Activated T-helper 9 cell treated with anti-CD3 and anti-CD28 coated beads, Interleukin-2, amount 50 U/mL, for 16 hours (primary cell): ENCODE data around the gene GCN1.

Source experiments
- DNase-seq: peaks from one replicate; pipeline ENCODE4 v3.0.0-alpha.2; 2020; ENCODE audit warnings: low read depth

GCN1 gene

DNA sequence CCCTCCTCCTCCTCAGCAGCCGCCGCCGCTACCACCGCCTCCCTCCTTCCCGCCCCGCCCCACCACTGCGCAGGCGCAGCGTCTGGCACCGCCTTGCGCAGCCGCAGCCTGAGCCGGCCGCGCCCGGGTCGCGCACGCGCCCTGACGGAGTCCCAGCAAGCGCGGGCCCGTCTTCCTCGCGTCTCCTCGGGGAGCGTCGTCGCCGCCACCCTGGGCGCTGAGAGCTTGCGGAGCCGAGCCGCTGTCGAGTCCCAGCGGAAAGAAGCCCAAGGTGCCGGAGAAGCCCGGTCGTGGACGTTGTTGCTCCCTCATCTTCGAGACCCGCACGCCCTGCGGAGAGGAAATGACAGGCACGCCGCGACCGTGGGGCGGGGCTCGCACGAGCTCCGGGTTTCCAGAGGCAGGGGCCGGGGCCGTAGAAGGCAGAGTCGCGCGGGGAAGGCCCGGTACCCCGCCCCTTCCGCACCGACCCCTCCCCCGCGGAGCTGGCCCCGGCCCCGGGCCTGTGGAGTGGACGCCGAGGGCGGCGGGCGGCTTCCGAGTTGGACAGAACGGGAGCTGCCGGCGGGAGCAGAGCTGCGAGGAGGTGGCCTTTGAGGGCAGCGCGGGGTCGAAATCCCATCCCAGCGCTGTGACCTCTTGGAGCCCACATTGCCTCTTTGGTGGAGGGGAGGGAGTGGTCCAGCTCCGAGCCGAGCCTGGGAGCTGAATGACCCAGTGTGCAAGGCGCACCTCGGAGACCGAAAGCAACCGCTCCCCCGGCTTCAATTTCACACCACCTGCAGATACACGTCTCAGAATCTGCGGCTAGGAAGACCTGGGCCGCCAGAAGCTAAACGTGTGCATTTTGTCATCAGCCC is 77.5 kb downstream of the GCN1 start:
- peak; percentile 96 for DNase-seq

- DNase-seq, result no peak
Observed at GRCh38 chr12:120116441-120116791, 78.1 kb downstream of the GCN1 start, which contains the start of gene RAB35. Gene RAB35, minus strand, starts transcription at chr12:120116753. Its CDS starts 103 bp downstream, at chr12:120116650.

- no peak for DNase-seq
Observed at GRCh38 chr12:120115692-120116440, 78.6 kb downstream of the GCN1 start.

GRCh38 chr12:120115066-120115465 is 79.4 kb downstream of the GCN1 start:
- DNase-seq, result no peak

GRCh38 chr12:120110550-120111501 is 83.7 kb downstream of the GCN1 start:
- peak; percentile 18 for DNase-seq

- DNase-seq, result no peak
Observed at GRCh38 chr12:120109570-120110267, 84.8 kb downstream of the GCN1 start.

- DNase-seq, result no peak
Observed at GRCh38 chr12:120106151-120106550, 88.4 kb downstream of the GCN1 start.

DNA sequence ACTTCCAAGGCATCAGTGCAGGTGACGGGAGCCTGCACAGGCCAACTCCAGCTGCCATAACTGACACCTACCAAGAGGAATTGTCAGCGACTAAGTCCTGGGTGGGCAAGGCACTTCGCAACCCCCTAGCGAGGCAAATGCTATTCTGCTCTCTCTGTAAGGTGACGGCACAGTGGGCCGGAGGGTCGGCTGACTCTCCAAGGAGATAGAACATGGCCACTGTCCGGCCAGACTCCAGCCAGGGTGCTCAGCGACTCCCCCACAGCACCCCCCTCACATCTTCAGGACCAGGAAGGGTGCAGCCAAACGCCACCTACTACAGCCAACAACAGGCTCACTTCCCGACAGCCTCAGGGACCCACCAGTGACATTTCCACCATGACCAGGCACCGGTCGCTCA is 91.1 kb downstream of the GCN1 start:
- no peak for DNase-seq

- DNase-seq, result no peak
Observed at GRCh38 chr12:120103044-120103338, 91.5 kb downstream of the GCN1 start.

DNA sequence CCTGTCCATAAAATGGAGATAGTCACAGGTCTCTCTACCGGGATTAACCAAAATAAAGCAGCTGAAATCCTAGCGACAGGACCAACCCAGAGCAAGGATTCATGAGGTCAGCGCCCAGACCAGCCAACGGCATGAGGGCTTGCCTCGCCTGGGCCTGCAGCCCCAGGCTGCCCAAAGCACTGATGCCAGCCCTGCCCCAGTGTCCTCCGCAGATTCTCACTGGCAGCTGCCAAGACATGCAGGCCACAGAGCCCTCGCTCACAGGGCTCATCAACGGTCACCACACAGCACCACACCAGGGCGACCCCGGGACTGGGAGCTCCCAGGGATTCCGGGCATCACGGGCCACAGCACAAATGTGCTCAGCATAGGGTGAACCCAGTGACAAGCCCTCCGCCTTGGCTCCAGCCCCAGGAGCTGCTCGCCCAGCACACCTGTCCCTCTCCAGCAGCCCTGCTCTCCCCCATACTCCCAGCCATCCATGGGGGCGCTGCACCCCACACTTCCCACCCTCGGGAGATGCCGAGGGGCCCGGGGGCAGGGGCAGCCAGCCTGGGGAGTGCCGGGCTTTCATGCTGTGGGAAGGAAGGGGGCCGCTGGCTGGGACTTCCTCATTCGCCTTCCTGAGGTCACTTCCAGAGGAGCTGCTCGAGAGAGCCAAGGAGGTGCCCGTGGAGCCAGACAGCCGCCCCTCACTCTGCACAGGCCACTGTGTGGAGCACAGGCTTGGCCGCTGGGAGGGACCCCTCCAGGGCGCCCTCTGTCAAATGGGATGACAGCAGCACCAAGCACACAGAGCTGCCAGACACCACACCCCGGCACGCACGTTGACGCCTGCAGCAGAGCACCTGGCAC is 92.1 kb downstream of the GCN1 start:
- DNase-seq, result no peak

DNA sequence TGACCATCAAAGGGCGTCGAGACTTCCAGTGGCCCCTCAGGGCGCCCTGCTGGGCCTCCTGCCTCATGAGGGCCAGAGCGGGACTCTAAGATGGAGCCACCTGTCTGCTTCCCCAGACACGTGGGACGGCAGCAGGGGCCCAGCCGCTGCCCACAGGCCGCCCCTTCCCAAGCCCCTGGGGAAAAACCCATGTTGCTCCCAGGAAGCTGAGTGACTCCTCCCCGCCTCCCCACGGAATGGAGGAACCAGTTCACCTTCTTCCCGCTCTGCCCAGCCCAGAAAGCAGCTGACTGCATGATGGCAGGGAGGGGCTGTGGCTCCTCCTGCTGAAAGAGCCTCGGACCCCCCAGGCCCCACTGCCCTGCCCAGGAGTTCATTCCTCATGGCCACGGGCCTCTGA is 92.9 kb downstream of the GCN1 start:
- DNase-seq, result no peak

GRCh38 chr12:120101182-120101581 is 93.3 kb downstream of the GCN1 start:
- DNase-seq, result no peak

DNA sequence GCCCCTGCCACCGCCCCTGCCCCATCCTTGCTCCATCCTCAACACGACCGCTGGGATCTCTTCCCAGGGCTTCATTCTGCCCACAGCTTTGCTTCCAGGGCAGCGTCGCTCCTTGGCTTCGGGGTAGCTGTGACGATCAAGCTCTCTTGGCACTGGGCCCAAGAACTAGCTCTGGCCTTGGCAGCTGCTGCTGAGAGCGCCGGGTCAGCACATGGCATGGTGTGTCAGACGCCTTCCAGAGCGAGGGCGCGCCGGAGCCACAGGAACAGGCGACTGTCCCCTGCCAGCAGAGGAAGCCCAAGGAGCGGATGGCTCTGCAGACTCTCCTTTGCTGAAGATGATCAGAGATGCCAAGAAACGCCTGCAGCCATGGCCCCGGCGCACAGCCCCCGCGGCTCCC is 93.9 kb downstream of the GCN1 start:
- no peak for DNase-seq

DNA sequence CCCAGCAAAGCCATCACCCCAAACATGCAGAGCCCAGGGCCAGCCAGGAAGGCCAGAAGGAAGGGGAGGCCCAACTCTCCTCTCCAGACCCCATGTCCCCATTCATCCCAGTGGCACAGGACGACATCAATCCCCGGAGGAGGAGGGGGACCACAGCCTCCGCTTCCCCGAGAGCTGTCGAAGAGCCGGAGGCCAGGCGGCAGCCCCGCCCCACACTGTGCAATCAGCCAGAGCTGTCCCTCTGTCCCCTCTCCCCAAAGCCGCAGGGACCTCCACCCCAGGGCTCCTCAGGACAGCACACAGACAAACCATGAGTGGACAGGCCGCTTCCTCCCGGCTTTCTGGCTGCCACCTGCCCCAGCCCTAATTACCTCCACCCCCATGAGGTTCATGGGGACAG is 94.8 kb downstream of the GCN1 start:
- DNase-seq, result no peak

DNA sequence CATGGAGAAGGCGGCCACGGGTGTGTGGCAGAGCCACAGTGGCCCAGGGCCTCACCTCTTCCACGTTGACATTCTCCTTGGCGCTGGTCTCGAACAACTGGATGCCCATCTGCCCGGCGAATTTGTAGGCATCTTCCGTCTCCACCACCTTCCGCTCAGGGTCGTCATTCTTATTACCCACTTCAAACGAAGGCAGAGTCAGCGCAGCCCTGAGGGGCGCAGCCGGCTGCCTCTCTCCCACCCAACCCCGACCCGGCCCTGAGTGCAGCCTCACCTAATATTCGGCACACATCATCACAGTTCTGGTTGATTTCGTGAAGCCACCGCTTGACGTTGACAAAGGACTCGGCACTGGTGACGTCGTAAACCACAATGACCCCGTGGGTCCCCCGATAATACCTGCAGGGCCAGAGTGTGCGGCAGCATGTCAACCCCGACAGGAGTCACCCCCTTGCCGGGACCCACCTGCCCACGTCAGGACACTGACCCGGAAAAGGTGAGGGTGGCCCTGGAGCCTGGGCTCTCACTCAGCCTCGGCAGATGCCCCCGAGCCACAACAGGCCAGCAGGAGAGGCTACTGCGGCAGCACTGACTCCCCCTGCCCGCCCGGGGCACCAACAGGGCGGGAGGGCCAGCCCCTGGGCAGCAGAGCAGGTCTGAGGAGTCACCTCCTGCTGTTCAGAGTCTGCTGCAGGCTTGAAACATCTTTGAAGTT is 95.6 kb downstream of the GCN1 start:
- no peak for DNase-seq

- DNase-seq, result no peak
Observed at GRCh38 chr12:120096671-120097202, 97.8 kb downstream of the GCN1 start.

GRCh38 chr12:120095736-120096135 is 98.8 kb downstream of the GCN1 start:
- no peak for DNase-seq

DNA sequence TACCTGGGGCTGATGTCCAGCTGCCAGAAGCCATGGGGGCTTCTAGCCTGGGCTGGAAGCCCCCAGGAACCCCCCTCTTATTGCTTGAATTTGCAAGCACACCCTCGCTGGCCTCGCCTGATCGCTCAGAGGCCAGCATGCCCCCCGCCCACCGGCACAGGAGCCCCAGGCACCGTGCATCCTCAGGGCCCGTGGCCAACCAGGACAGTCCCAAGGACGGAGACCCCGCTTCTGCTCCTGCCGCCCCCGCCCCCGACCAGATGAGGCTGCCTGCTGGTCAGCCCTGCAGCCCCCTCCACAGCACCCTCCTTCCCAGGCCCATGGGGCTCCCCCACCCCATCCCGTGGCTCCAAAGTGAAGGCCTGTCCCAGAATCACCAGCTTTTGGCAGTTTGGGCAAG is 99.2 kb downstream of the GCN1 start:
- DNase-seq, result no peak

- DNase-seq, result no peak
Observed at GRCh38 chr12:120094485-120094884, 100.0 kb downstream of the GCN1 start.
